Measurements from ENCODE around the gene ADGRG2.
"Not testable (repeated sequence)": the region's sequence is repeated elsewhere in the genome, so short reads cannot be mapped to it uniquely, and the experiment has no call there.

Gene ADGRG2

DNA sequence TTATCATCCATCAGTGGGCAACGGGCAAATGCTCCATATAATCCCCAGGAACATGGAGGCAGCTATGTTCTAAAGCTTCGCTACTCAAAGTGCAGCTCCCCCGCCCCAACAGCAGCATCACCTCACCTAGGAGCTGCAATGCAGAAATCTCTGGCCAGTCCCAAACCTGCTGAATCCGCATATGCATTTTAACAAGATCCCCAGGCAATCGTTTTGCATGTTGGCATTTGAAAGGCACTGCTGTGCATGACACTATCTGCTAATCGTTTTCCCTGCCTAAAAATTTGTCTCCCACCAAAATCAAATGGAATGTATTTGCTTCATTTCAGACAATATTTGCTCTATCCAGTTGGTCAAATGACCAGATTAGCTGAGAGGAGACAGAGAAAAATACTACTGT is 15.2 kb downstream of the ADGRG2 start:
- Mint-ChIP-seq H3K36me3 (ENCODE audit: low read depth) (no peaks in the 10 kb centered on the region), H3K27ac (no peak overlapping the region), H3K4me1 (ENCODE audit: low read depth) (no peaks in the 10 kb centered on the region), H3K9me3 (no peaks in the 10 kb centered on the region), H3K27me3 (peaks cover 23% of the 10 kb centered on the region), H3K4me3 (no peak overlapping the region)

- Mint-ChIP-seq H3K36me3 (ENCODE audit: low read depth) (no peaks in the 10 kb centered on the region), H3K27me3 (no peaks in the 10 kb centered on the region), H3K27ac (no peak overlapping the region), H3K4me1 (ENCODE audit: low read depth) (no peaks in the 10 kb centered on the region), H3K9me3 (no peaks in the 10 kb centered on the region), H3K4me3 (no peak overlapping the region)
These were observed 21.7 kb downstream of the ADGRG2 start for GRCh38 chrX:19100586-19100985.

GRCh38 chrX:19097553-19098283 is 24.6 kb downstream of the ADGRG2 start:
- Mint-ChIP-seq H3K4me3 (no peak overlapping the region), H3K9me3 (no peaks in the 10 kb centered on the region), H3K27ac (no peak overlapping the region), H3K27me3 (no peaks in the 10 kb centered on the region), H3K4me1 (ENCODE audit: low read depth) (no peaks in the 10 kb centered on the region), H3K36me3 (ENCODE audit: low read depth) (no peaks in the 10 kb centered on the region)

DNA sequence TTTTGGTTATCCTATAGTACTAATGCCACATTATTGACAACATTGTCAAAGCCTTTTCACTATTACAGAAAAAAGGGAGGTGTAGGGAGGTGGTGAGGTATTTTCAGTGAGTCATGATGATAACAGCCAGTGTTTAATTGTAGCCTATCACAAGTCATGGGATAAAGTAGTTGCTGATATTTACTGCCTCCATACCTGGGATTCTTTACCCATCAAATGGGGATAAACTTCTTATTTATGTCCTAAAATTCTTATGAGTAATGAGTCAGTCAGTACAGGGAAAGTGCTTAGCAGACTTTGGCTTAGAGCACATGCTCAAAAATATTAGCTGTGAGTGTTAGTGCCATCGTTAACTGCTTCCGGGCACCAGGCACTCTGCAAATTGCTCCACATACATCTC is 25.7 kb downstream of the ADGRG2 start:
- Mint-ChIP-seq H3K36me3 (ENCODE audit: low read depth) (no peaks in the 10 kb centered on the region), H3K9me3 (no peaks in the 10 kb centered on the region), H3K4me1 (ENCODE audit: low read depth) (no peaks in the 10 kb centered on the region), H3K4me3 (no peak overlapping the region), H3K27me3 (no peaks in the 10 kb centered on the region), H3K27ac (no peak overlapping the region)

DNA sequence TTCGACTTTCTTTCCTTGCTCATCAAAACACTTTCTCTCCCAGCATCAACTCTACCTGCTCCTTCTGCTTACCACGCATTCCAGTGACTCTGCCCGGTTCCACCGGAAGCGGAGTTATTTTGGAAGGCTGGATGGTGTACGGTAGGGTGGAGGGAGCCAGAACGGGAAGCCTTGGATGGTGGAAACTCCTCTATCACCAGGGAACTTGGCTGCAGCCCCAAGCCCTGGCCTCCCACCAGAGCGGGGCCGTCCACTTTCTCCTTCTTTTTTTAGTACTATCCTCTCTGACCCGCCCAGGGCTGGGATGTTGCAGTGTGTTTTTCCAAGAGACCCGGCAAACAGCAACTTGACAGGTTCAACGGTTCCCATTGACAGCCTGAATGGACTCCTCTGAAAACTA is 27.6 kb downstream of the ADGRG2 start:
- no peaks in the 10 kb centered on the region for H3K27me3 Mint-ChIP-seq
- no peak overlapping the region for H3K4me3 Mint-ChIP-seq
- no peak overlapping the region for H3K27ac Mint-ChIP-seq
- no peaks in the 10 kb centered on the region for H3K36me3 Mint-ChIP-seq (ENCODE audit: low read depth)
- H3K9me3 Mint-ChIP-seq = peaks cover 10% of the 10 kb centered on the region
- no peaks in the 10 kb centered on the region for H3K4me1 Mint-ChIP-seq (ENCODE audit: low read depth)

- H3K36me3 Mint-ChIP-seq (ENCODE audit: low read depth) = no peaks in the 10 kb centered on the region
- H3K9me3 Mint-ChIP-seq = peaks cover 14% of the 10 kb centered on the region
- no peak overlapping the region for H3K4me3 Mint-ChIP-seq
- H3K27me3 Mint-ChIP-seq = no peaks in the 10 kb centered on the region
- H3K4me1 Mint-ChIP-seq (ENCODE audit: low read depth) = no peaks in the 10 kb centered on the region
- H3K27ac Mint-ChIP-seq = no peak overlapping the region
These were observed 30.7 kb downstream of the ADGRG2 start for GRCh38 chrX:19091596-19091995.

GRCh38 chrX:19089555-19090040 is 32.7 kb downstream of the ADGRG2 start:
- H3K4me1 Mint-ChIP-seq (ENCODE audit: low read depth) = no peaks in the 10 kb centered on the region
- H3K27ac Mint-ChIP-seq = no peak overlapping the region
- H3K27me3 Mint-ChIP-seq = no peaks in the 10 kb centered on the region
- H3K4me3 Mint-ChIP-seq = no peak overlapping the region
- H3K36me3 Mint-ChIP-seq (ENCODE audit: low read depth) = no peaks in the 10 kb centered on the region
- peaks cover 14% of the 10 kb centered on the region for H3K9me3 Mint-ChIP-seq

- Mint-ChIP-seq H3K27me3 (no peaks in the 10 kb centered on the region), H3K4me3 (no peak overlapping the region), H3K9me3 (peaks cover 14% of the 10 kb centered on the region), H3K27ac (no peak overlapping the region), H3K36me3 (ENCODE audit: low read depth) (no peaks in the 10 kb centered on the region), H3K4me1 (ENCODE audit: low read depth) (no peaks in the 10 kb centered on the region)
These were observed 36.0 kb downstream of the ADGRG2 start for GRCh38 chrX:19086102-19086772.

DNA sequence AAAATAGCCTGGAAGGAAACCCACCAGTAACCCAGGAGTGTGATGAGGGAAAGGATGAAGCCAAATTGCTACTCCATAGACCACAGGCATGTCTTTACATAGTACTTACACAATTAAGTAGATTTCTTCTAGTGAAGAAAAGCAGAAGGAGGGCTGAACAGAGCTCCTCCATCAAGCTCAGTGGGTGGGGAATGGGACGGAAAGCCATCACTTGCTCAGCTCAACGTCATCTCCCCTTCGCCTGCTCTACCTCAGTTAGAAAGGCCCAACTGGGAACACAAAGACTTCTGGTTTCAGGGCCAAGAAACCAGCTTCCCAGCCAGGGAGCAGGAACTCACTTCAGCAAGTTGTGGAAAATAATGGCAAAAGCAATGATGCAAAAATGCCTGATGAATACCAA is 36.6 kb downstream of the ADGRG2 start:
- Mint-ChIP-seq H3K9me3 (peaks cover 11% of the 10 kb centered on the region), H3K27ac (no peak overlapping the region), H3K4me1 (ENCODE audit: low read depth) (no peaks in the 10 kb centered on the region), H3K27me3 (no peaks in the 10 kb centered on the region), H3K4me3 (no peak overlapping the region), H3K36me3 (ENCODE audit: low read depth) (no peaks in the 10 kb centered on the region)

- Mint-ChIP-seq H3K9me3 (no peaks in the 10 kb centered on the region), H3K27me3 (no peaks in the 10 kb centered on the region), H3K4me3 (no peak overlapping the region), H3K36me3 (ENCODE audit: low read depth) (no peaks in the 10 kb centered on the region), H3K4me1 (ENCODE audit: low read depth) (no peaks in the 10 kb centered on the region), H3K27ac (no peak overlapping the region)
These were observed 46.5 kb downstream of the ADGRG2 start for GRCh38 chrX:19075754-19076153.

GRCh38 chrX:19072372-19072771 is 49.9 kb downstream of the ADGRG2 start:
- no peak overlapping the region for H3K27ac Mint-ChIP-seq
- H3K4me1 Mint-ChIP-seq (ENCODE audit: low read depth) = no peaks in the 10 kb centered on the region
- H3K27me3 Mint-ChIP-seq = no peaks in the 10 kb centered on the region
- H3K4me3 Mint-ChIP-seq = no peak overlapping the region
- no peaks in the 10 kb centered on the region for H3K9me3 Mint-ChIP-seq
- H3K36me3 Mint-ChIP-seq (ENCODE audit: low read depth) = no peaks in the 10 kb centered on the region

GRCh38 chrX:19070555-19070994 is 51.7 kb downstream of the ADGRG2 start:
- no peaks in the 10 kb centered on the region for H3K36me3 Mint-ChIP-seq (ENCODE audit: low read depth)
- no peaks in the 10 kb centered on the region for H3K27me3 Mint-ChIP-seq
- H3K4me1 Mint-ChIP-seq (ENCODE audit: low read depth) = no peaks in the 10 kb centered on the region
- H3K9me3 Mint-ChIP-seq = no peaks in the 10 kb centered on the region
- H3K27ac Mint-ChIP-seq = no peak overlapping the region
- H3K4me3 Mint-ChIP-seq = no peak overlapping the region

DNA sequence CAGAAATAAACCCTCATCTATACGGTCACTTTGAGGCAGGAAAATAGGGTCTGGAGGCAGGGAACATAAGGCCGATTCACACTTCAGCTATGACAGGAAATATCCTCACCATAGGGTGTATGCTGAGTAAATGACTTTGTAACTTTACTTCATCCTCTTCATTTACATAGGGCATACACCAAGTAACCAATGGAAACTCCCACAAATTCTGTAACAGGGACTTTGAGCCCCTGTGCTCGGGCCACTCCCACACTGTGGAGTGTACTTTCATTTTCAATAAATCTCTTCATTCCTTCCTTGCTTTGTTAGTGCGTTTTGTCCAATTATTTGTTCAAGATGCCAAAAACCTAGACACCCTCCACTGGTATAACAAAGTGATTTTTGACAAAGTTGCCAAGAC is 55.3 kb downstream of the ADGRG2 start:
- not testable (repeated sequence) for H3K27me3 Mint-ChIP-seq; H3K4me1 Mint-ChIP-seq (ENCODE audit: low read depth); H3K9me3 Mint-ChIP-seq; H3K36me3 Mint-ChIP-seq (ENCODE audit: low read depth); H3K27ac Mint-ChIP-seq; H3K4me3 Mint-ChIP-seq

- no peak overlapping the region for H3K4me3 Mint-ChIP-seq
- H3K27me3 Mint-ChIP-seq = no peaks in the 10 kb centered on the region
- H3K9me3 Mint-ChIP-seq = no peaks in the 10 kb centered on the region
- H3K36me3 Mint-ChIP-seq (ENCODE audit: low read depth) = no peaks in the 10 kb centered on the region
- H3K4me1 Mint-ChIP-seq (ENCODE audit: low read depth) = no peaks in the 10 kb centered on the region
- no peak overlapping the region for H3K27ac Mint-ChIP-seq
These were observed 56.7 kb downstream of the ADGRG2 start for GRCh38 chrX:19065535-19065934.

GRCh38 chrX:19064175-19064574 is 58.1 kb downstream of the ADGRG2 start:
- no peak overlapping the region for H3K4me3 Mint-ChIP-seq
- no peaks in the 10 kb centered on the region for H3K4me1 Mint-ChIP-seq (ENCODE audit: low read depth)
- no peaks in the 10 kb centered on the region for H3K27me3 Mint-ChIP-seq
- no peaks in the 10 kb centered on the region for H3K9me3 Mint-ChIP-seq
- H3K36me3 Mint-ChIP-seq (ENCODE audit: low read depth) = no peaks in the 10 kb centered on the region
- H3K27ac Mint-ChIP-seq = no peak overlapping the region

GRCh38 chrX:19063030-19063429 is 59.2 kb downstream of the ADGRG2 start:
- H3K36me3 Mint-ChIP-seq (ENCODE audit: low read depth) = no peaks in the 10 kb centered on the region
- H3K27ac Mint-ChIP-seq = no peak overlapping the region
- no peaks in the 10 kb centered on the region for H3K27me3 Mint-ChIP-seq
- H3K4me3 Mint-ChIP-seq = no peak overlapping the region
- H3K4me1 Mint-ChIP-seq (ENCODE audit: low read depth) = no peaks in the 10 kb centered on the region
- H3K9me3 Mint-ChIP-seq = no peaks in the 10 kb centered on the region

Measured in stimulated activated naive CD8-positive, alpha-beta T cell treated with anti-CD3 and anti-CD28 coated beads, Interleukin-15, Interleukin-2, amounts not matched to agents 100 ng/mL and 50 ng/mL, for 24 hours (primary cell).